Activated CD4-positive, alpha-beta T cell treated with anti-CD3 and anti-CD28 coated beads, Interleukin-2, amount 50 U/mL, for 16 hours (primary cell): Measurements from ENCODE around the gene RGS9BP.
A peak's percentile ranks its signal among the peaks of the same experiment; 100 is the strongest.
"Not testable (repeated sequence)": the region's sequence is repeated elsewhere in the genome, so short reads cannot be mapped to it uniquely, and the experiment has no call there.

ENCODE experiments used
- DNase-seq: peaks from one replicate; pipeline ENCODE4 v3.0.0-alpha.2; 2020

The RGS9BP gene

DNA sequence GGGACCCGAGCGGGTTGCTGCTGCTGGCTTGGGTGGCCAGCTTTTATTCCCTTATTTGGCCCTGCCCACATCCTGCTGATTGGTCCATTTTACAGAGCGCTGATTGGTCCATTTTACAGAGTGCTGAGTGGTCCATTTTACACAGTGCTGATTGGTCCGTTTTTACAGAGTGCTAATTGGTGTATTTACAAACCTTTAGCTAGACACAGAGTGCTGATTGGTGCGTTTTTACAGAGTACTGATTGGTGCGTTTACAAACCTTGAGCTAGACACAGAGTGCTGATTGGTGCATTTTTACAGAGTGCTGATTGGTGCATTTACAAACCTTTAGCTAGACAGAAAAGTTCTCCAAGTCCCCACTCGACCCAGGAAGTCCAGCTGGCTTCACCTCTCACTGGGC is 24.5 kb downstream of the RGS9BP start:
- not testable (repeated sequence) for DNase-seq

DNA sequence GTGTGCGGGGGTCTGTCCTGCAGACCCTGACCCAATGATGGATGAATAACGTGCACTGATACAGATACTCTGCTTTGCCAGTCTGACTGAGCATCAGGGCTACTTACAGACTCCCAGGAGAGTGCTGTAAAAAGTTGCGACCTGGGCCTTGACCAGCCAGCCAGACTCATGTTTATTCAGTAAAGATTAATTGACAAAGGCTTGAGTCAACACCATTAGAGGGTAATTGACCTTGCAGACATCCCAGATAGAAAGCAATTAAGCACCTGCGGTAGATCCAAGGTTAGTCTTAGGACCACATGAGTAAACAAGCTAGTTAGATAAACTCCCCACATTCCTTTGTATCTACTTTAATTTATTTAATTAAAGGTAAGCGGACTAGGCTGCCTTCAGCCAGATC is 26.4 kb downstream of the RGS9BP start:
- no peak for DNase-seq

DNA sequence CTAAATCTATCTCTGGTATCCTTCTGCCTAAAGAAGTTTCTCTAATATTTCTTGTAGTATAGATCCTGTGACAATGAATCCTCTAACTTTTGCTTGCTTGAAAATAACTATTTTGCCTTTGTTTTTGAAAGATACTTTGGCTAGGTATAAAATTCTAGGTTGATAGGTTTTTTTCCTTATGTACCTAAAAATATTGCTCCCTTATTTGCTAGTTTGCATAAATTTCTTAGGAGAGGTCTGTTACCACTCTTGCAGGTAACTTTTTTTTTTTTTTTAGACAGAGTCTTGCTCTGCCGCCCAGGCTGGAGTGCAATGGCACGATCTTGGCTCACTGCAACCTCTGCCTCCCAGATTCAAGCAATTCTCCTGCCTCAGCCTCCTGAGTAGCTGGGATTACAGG is 28.4 kb downstream of the RGS9BP start:
- DNase-seq, result not testable (repeated sequence)

DNA sequence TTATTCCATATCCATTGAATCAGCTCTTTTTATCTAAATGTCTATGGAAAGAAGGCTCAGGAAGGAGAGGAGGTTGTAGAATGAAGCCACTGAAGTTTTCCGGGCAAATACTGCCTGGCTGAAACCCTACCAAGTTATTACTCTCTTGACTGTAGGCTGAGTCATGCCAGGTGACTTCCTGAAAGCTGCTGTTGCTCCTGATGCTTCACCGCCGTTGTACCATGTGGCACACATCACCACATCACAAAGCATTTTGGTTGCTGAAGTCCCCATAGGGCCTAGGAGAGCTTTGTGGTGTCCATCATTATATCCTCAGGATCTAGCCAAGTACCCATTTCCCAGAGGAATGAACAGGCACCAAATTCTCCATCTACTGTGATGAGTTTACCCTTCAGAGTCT is 32.8 kb downstream of the RGS9BP start:
- DNase-seq, result peak; percentile 49

DNA sequence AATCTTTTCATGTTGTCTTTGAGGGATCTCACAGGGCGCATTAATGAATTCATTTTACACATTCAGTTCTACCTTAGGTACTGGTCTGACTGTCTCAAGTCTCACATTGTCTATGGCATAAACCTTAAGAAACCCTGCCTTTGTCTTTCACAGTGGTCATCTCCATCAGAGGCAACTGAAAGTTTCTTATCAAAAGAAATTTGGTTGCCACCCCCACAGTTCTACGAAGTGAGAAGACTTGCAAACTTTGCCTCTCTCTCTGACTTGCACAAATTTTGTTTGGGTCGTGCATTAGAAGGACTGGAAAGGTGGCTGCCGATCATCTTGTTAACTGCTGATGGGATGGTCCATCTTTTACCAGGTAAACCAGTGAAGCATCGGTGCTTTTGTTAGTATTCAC is 33.4 kb downstream of the RGS9BP start:
- DNase-seq, result no peak

DNA sequence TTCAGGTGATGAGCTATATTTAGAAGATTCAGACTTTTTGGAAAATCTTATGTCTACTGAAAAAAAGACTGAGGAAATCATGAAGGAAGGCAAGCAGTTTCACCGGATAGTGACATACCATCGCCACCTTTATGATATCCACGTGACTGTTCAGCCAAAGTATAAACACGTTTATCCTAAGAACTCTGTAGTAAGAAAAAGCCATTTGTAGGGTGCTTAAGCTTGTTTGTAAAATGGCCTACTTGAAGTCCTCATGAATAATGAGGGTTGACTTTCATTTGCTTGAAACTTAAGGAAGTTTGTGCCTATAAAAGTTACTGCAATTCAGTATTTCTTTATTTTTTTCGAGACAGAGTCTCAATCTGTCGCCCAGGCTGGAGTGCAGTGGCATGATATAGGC is 36.1 kb downstream of the RGS9BP start:
- DNase-seq, result no peak

DNA sequence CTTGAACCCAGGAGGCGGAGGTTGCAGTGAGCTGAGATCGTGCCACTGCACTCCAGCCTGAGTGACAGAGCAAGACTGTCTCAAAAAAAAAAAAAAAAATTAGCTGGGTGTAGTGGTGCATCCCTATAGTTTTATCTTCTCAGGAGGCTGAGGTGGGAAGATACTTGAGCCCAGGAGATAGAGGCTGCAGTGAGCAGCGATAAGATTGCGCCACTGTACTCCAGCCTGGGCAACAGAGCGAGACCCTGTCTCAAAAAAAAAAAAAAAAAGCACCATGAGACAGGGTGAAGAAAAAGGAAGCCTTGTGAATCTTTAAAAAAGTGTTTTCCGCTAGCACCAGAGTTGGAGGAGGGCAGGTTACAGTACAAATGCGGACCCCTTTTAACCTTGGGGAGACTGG is 40.6 kb downstream of the RGS9BP start:
- DNase-seq, result not testable (repeated sequence)

DNA sequence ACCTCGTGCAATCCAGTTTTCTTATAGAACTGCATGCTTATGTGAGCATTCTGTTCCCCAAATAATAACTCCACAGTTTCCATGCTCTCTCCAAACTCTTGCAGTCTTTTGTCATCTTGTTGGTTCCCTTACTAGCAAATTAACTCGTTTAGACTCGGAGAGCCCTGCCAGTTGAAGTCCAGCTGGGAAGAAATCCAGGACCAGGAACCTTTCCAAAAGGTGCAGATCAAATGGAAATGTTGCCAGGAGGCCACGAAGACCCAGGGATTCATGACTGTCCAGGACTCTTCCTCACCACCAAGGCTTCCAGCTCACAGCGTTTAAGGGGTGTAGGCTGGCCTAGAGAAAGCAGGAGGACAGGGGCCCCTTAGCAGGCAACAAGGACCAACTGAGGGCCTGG is 41.8 kb downstream of the RGS9BP start:
- DNase-seq, result no peak

DNA sequence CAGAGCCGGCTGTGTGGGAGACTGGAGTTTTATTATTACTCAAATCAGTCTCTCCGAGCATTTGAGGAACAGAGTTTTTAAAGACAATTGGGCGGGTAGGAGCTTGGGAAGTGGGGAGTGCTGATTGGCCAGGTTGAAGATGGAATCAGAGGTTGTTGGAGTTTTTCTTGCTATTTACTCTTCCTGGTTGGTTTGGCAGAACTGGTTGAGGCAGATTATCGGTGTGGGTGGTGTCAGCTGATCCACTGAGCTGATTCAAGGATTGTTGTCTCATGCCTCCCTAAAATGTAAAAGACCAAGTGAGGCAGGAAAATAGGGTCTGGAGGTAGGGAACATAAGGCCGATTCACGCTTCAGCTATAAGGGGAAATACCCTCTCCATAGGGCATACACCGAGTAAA is 42.6 kb downstream of the RGS9BP start:
- DNase-seq, result no peak

DNA sequence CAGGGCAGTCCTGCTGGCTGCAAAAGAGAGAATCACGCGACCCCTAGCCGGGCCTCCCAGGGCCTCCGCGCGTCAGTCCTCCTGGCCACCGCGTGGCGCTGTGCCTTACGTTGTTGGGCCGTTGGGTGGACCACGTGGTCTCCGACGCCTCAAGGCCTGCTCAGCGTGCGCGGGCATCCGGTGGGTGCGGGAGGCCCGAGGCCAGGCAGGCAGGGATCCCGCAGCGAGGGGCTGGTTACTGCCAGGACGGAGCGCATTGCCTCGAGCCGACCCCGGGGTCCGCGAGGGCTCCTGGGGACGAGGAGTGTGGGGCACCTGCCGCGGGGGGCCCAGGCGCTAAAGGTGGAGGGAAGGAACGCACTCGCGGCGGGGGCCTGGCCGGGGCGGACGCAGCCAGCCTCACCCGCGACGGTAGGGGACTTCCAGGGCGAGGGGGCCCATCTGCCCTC is 44.0 kb downstream of the RGS9BP start, which contains the start of gene TDRD12:
TDRD12 (plus strand) TSS at position 157 of the 449 bp plus-strand sequence. CDS start 306 bp downstream, outside the sequence.
- DNase-seq, result no peak

DNA sequence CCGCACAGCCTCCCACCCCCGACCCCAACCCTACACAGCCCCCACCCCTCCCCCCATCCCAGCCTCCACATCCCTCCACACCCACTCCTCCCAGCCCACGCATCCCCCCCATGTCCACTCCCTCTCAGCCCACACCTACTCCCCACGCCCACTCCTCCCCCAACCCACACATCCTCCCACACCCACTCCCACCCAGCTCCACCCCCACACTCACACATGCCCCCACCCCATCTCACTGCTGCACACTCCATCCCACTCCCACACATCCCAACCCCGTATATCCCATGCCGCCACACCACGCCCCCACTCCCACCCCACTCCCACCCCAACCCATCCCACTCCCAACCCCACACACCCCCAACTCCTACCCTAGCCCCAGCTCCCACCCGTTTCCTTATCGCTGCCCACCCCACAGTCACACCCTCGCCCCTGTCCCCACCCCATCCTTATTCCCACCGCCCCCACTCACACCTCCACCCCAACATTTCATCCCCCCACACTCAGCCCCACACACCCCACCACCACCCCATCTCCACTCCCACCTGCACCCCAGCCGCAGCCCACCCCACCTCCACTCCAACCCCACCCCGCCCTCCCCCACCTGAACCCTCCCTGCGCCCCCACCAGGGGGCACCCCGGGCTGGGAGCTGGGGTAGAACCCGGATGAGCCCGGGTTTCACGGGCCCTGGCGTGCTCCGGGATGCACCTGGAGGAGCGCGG is 44.7 kb downstream of the RGS9BP start:
- DNase-seq, result no peak

DNA sequence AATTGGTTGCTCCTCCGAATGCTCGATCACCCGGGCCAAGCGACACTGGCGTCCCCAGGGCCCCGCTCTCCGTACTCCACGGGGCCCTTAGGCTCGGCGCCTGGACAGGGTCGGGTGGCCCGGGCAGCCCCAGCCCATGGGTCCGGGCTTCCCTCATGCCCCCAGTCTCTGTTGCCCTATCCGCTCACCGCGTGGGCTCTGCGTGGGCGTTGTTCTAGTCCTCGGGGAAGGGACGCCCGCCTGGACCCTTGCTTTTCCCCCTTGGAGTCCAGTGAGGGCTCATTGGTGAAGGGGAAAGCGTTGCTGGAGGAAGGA is 45.2 kb downstream of the RGS9BP start:
- no peak for DNase-seq
